A549 treated with Mapracorat at 1 μM for 4 hours (cell line): ENCODE measurements around the gene PDLIM4. TPM values are rescaled to one million over a fixed set of nuclear protein-coding genes. Genes with fewer than 3 reads are reported as not detected.

Experiments
- total RNA-seq: library from RNA; stranded (reverse); fragments of 200-300 nt; extraction: Qiagen RNA extraction; gene quantifications from 5 replicates; pipeline ENCODE4 v1.2.3, GENCODE V29; 2022

The PDLIM4 gene
- 0.27 to 1.1 TPM (median 0.64 TPM) in 5 replicates for total RNA-seq

DNA sequence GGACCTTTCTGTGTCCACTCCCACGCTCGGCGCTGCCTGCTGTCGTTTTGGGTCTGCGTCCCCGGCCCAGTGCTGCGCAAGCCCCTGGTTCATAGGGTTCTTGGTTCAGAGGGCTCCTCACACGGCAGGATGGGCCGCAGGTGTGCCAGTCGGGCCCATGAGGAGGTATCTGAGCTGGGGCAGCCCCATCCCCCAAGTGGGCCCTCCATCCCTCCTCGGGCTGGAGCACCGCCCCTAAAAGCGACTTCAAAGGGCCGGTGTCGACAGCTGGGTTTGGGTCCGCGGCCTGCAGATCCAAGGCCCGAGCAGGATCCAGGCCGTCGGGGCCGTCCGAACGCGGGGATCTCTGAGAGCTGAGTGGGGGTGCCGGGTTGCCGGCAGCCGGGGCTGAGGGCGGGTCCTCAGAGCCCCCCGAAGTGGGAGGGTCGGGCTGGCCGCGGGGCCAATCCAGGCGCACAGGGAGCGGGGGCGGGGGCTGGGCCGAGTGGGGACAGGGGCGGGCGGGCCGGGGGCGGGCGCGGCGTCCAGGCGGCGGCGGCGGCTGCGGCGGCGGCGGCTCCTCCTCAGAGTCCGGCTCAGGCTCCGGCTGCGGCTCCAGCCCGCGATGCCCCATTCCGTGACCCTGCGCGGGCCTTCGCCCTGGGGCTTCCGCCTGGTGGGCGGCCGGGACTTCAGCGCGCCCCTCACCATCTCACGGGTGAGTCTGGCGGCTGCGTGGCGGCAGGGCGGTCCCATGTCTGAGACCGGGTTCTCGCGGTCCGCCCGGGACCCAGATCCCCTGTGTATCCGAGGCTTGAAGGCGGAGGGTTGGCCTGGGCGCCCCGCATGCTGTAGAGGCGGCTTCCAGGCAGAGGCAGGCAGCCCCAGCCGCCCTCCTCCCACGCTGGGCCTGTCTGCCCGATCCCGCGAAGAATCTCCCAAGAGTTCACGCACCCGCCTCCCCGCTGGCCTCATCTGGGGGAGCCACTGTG, at the start of gene PDLIM4:
Gene PDLIM4, plus strand, starts transcription at position 566 of the 971 bp plus-strand sequence. Its CDS starts 39 bp downstream, at position 605.

GRCh38 chr5:132227485-132228240, 29.8 kb upstream of the PDLIM4 start, which contains the start of gene P4HA2:
Gene P4HA2 (minus strand): TSS chr5:132227853. CDS start chr5:132218626, 9,227 bp downstream.

GRCh38 chr5:132293992-132294727, 36.7 kb downstream of the PDLIM4 start, which contains the start of gene SLC22A4:
Gene SLC22A4 (plus strand): TSS chr5:132294394. CDS start chr5:132294617, 223 bp downstream.

Other genes starting within 250 kb of the PDLIM4 start
- 0.06 to 0.07 TPM in 2 of 5 replicates, not detected in the others for gene ACSL6, start 246.0 kb upstream of the PDLIM4 start, total RNA-seq
- gene IL3, start 197.0 kb upstream of the PDLIM4 start, total RNA-seq: not detected in 5 replicates
- 0.24 to 0.69 TPM (median 0.36 TPM) in 5 replicates for gene CSF2, start 183.9 kb upstream of the PDLIM4 start, total RNA-seq
- gene P4HA2, start 29.8 kb upstream of the PDLIM4 start, total RNA-seq: 42.0 to 49.8 TPM (median 49.1 TPM) in 5 replicates
- gene SLC22A4, start 36.7 kb downstream of the PDLIM4 start, total RNA-seq: 5.3 to 5.7 TPM (median 5.5 TPM) in 5 replicates
- 45.6 to 49.9 TPM (median 47.2 TPM) in 5 replicates for gene SLC22A5, start 112.0 kb downstream of the PDLIM4 start, total RNA-seq
- 30.3 to 37.8 TPM (median 33.7 TPM) in 5 replicates for gene IRF1, start 233.1 kb downstream of the PDLIM4 start, total RNA-seq